Esophagus (tissue), 2 donors: ENCODE measurements around the gene SMARCA2. TPM values are rescaled to one million over a fixed set of nuclear protein-coding genes. Genes with fewer than 3 reads are reported as not detected.

ENCODE experiments used
- H3K27ac ChIP-seq, 2 donors: one replicate each; pipeline ENCODE4 v1.5.1; 2013; ENCODE audit warnings: low read depth in 2 of 2, mild to moderate bottlenecking in 2 of 2, inconsistent platforms in 1 of 2, low read length in 1 of 2, moderate library complexity in 1 of 2
- H3K27me3 ChIP-seq, 2 donors: one replicate each; pipeline ENCODE4 v1.6.1; 2013; ENCODE audit warnings: low read length in 2 of 2, control low read depth in 1 of 2, mild to moderate bottlenecking in 1 of 2; ENCODE audit not compliant: insufficient read depth in 2 of 2, control insufficient read depth in 1 of 2
- H3K36me3 ChIP-seq, 2 donors: one replicate each; pipeline ENCODE4 v1.6.1; 2013; ENCODE audit warnings: low read length in 1 of 2; ENCODE audit not compliant: control insufficient read depth in 2 of 2, insufficient read depth in 2 of 2
- H3K4me1 ChIP-seq, 2 donors: one replicate each; pipeline ENCODE4 v1.6.1; 2013; ENCODE audit warnings: low read length in 1 of 2; ENCODE audit not compliant: control insufficient read depth in 2 of 2, insufficient read depth in 2 of 2
- H3K4me3 ChIP-seq, 2 donors: one replicate each; pipeline ENCODE4 v1.5.1; 2013; ENCODE audit warnings: low read length in 2 of 2, mild to moderate bottlenecking in 2 of 2, low read depth in 1 of 2, moderate library complexity in 1 of 2
- H3K9me3 ChIP-seq, 2 donors: one replicate each; pipeline ENCODE4 v1.6.1; 2013; ENCODE audit warnings: mild to moderate bottlenecking in 2 of 2, low read depth in 1 of 2, low read length in 1 of 2, moderate library complexity in 1 of 2; ENCODE audit not compliant: control insufficient read depth in 2 of 2, insufficient read depth in 1 of 2
- WGBS, 2 donors: extraction: QIAGEN DNeasy Blood & Tissue Kit; methylation state at CpG; one replicate each; pipeline ENCODE4 v1.1.7; 2013; 5-methylcytosine and 5-hydroxymethylcytosine counted together
- polyA plus RNA-seq, 2 donors: library from polyadenylated mRNA; stranded (reverse); fragments of 200-250 nt; gene quantifications; one replicate each; pipeline ENCODE4 v1.2.3, GENCODE V29; 2013
- donor health status: healthy with polysubstance abuse.
- donor health status: Bipolar disorder and iron deficiency.

Gene SMARCA2
- polyA plus RNA-seq, 2 donors, result 18.6 to 28.0 TPM

- Histone ChIP-seq H3K27me3 (no peaks in the 10 kb centered on the region), H3K27ac (no peak overlapping the region), H3K36me3 (peaks cover 2 to 11% of the 10 kb centered on the region in 2 donors), H3K4me3 (no peak overlapping the region), H3K9me3 (no peaks in the 10 kb centered on the region), H3K4me1 (no peaks in the 10 kb centered on the region)
- WGBS, 2 donors, result 77 to 80% methylated on average over 5 of the region's 5 CpGs
Observed at GRCh38 chr9:2107906-2108451, 92.8 kb downstream of the SMARCA2 start.

- 51 to 68% methylated on average over 2 of the region's 2 CpGs for WGBS, 2 donors
- no peak overlapping the region for H3K4me3 ChIP-seq
- H3K36me3 ChIP-seq, result peaks cover 4 to 7% of the 10 kb centered on the region in 2 donors
- H3K27me3 ChIP-seq, result no peaks in the 10 kb centered on the region
- no peaks in the 10 kb centered on the region for H3K9me3 ChIP-seq
- no peaks in the 10 kb centered on the region for H3K4me1 ChIP-seq
- no peak overlapping the region for H3K27ac ChIP-seq
Observed at GRCh38 chr9:2109069-2109650, 94.0 kb downstream of the SMARCA2 start.

- Histone ChIP-seq H3K4me1 (no peaks in the 10 kb centered on the region), H3K27ac (no peak overlapping the region), H3K27me3 (no peaks in the 10 kb centered on the region), H3K36me3 (peaks cover 4 to 7% of the 10 kb centered on the region in 2 donors), H3K4me3 (no peak overlapping the region), H3K9me3 (no peaks in the 10 kb centered on the region)
- 88 to 91% methylated on average over 2 of the region's 2 CpGs for WGBS, 2 donors
Observed at GRCh38 chr9:2110036-2110435, 94.9 kb downstream of the SMARCA2 start.

- Histone ChIP-seq H3K36me3 (peaks cover 12 to 17% of the 10 kb centered on the region in 2 donors), H3K4me3 (no peak overlapping the region), H3K27me3 (no peaks in the 10 kb centered on the region), H3K27ac (no peak overlapping the region), H3K4me1 (no peaks in the 10 kb centered on the region), H3K9me3 (no peaks in the 10 kb centered on the region)
- WGBS, 2 donors, result 90% methylated on average over 3 of the region's 3 CpGs
Observed at GRCh38 chr9:2116073-2116472, 100.9 kb downstream of the SMARCA2 start.

GRCh38 chr9:2117527-2117926 is 102.4 kb downstream of the SMARCA2 start:
- H3K36me3 ChIP-seq, result peaks cover 12 to 15% of the 10 kb centered on the region in 2 donors
- H3K27me3 ChIP-seq, result no peaks in the 10 kb centered on the region
- H3K27ac ChIP-seq, result no peak overlapping the region
- WGBS, 2 donors, result 86 to 91% methylated on average over 6 of the region's 6 CpGs
- no peaks in the 10 kb centered on the region for H3K9me3 ChIP-seq
- no peak overlapping the region for H3K4me3 ChIP-seq
- no peaks in the 10 kb centered on the region for H3K4me1 ChIP-seq

GRCh38 chr9:2119566-2119965 is 104.4 kb downstream of the SMARCA2 start:
- 81 to 87% methylated on average over 9 of the region's 9 CpGs for WGBS, 2 donors
- no peaks in the 10 kb centered on the region for H3K9me3 ChIP-seq
- peaks cover 12 to 22% of the 10 kb centered on the region in 2 donors for H3K36me3 ChIP-seq
- no peaks in the 10 kb centered on the region for H3K27me3 ChIP-seq
- no peak overlapping the region for H3K4me3 ChIP-seq
- peaks cover 0 to 3% of the 10 kb centered on the region in 2 donors for H3K4me1 ChIP-seq
- no peak overlapping the region for H3K27ac ChIP-seq

GRCh38 chr9:2120926-2121689 is 106.0 kb downstream of the SMARCA2 start:
- Histone ChIP-seq H3K4me1 (peaks cover 0 to 3% of the 10 kb centered on the region in 2 donors), H3K27me3 (no peaks in the 10 kb centered on the region), H3K27ac (no peak overlapping the region), H3K4me3 (no peak overlapping the region), H3K9me3 (no peaks in the 10 kb centered on the region), H3K36me3 (peaks cover 12 to 20% of the 10 kb centered on the region in 2 donors)
- 50 to 63% methylated on average over 3 of the region's 3 CpGs for WGBS, 2 donors

- H3K27me3 ChIP-seq, result no peaks in the 10 kb centered on the region
- H3K4me3 ChIP-seq, result no peak overlapping the region
- H3K27ac ChIP-seq, result no peak overlapping the region
- H3K36me3 ChIP-seq, result peaks cover 12 to 20% of the 10 kb centered on the region in 2 donors
- H3K9me3 ChIP-seq, result no peaks in the 10 kb centered on the region
- WGBS, 2 donors, result 91 to 95% methylated on average over 3 of the region's 3 CpGs
- H3K4me1 ChIP-seq, result peaks cover 3% of the 10 kb centered on the region in 2 donors
Observed at GRCh38 chr9:2122299-2122698, 107.2 kb downstream of the SMARCA2 start.

GRCh38 chr9:2125906-2126305 is 110.8 kb downstream of the SMARCA2 start:
- Histone ChIP-seq H3K4me3 (no peak overlapping the region), H3K27me3 (no peaks in the 10 kb centered on the region), H3K27ac (no peak overlapping the region), H3K4me1 (peaks cover 3% of the 10 kb centered on the region in 2 donors), H3K9me3 (no peaks in the 10 kb centered on the region), H3K36me3 (peaks cover 4 to 10% of the 10 kb centered on the region in 2 donors)
- WGBS, 2 donors, result 16 to 18% methylated on average over 2 of the region's 2 CpGs
